ENCODE data around the gene NAT8L. TPM values are rescaled to one million over a fixed set of nuclear protein-coding genes. Genes with fewer than 3 reads are reported as not detected.

NAT8L gene
- total RNA-seq, 1 experiment from 2014 or later = 9.2 TPM

DNA sequence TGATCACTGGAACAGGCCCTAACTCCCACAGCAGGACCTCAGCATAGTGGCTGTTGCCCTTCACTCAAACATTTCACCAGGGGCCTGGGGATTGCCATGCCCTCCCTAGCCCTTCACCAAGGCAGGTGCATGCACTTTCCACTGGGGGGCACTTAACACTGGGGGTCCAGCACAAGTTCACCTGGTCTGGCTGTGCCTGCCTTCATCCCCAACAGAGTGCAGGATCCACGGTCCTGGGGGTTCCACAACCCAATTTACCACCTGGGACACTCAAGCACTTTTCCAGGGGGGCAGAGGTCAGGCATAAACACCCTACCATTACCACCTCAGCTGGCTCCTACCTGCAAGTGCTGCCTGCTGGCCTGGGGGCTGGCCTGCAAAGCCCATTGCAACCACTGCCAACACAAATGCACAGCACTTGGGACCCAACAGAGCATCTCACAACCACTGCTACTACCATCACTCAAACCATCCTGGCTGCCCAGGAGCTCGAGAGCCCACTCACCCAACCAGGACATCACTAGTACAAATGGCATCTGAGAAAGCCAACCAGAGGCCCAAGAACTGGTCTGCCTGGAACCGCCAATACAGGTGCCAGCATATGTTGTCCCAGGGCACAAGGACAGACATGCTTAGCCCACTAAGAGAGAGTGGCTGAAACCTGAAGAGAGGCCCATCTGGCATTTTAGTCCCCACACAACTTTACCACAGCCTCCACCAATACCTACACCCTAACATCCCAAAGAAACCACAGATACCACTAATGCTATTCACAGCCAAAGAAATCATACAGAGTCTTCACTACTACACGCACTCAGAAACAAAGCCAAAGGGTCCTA is 43.1 kb downstream of the NAT8L start:
- BruUV-seq (replicated peaks) = no TSS peak

DNA sequence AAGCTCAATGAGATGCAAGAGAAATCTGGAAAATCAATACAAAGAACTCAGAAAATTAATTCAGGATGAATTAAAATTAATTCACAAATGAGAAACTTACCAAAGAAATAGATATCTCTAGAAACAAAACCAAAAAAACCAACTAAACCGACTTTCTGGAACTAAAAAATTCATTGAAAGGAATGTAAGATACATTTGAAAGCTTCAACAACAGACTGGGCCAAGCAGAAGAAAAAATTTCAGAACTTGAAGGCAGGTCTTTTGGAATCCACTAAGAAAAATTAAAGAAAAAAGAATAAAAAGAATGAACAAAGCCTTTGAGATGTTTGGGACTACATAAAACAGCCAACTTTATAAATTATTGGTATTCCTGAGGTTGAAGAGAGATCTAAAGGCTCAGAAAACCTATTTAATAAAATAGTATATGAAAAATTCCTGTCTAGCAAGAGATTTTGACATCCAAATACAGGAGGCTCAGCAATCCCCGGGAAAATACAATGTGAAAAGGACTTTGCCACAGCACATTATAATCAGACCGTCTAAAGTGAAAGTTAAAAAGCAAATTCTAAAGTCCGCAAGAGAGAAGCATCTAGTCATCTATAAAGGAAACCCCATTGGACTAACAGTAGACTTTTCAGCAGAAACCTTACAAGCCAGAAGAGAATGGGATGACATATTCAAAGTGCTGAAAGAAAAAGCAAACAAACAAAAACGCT is 44.2 kb downstream of the NAT8L start:
- Histone ChIP-seq H3K36me3 (ENCODE audit: control insufficient read depth in 1 of 2, insufficient read depth in 2 of 2, low read length in 2 of 2) (no peaks in the 10 kb centered on the region), H3K4me3 (replicated peaks in 1 of 2; ENCODE audit: low read depth in 1 of 2, low read length in 2 of 2) (no peak overlapping the region), H3K9me2 (ENCODE audit: insufficient read depth) (no peaks in the 10 kb centered on the region), H4K20me1 (ENCODE audit: insufficient read depth) (no peaks in the 10 kb centered on the region), H3K9me3 (ENCODE audit: control insufficient read depth in 1 of 2, insufficient read depth in 1 of 2, low read depth in 1 of 2, low read length in 2 of 2) (peaks cover 7 to 13% of the 10 kb centered on the region in 2 experiments; a peak in 3 of 4 replicates), H2AFZ (ENCODE audit: low read depth, low read length, poor library complexity, severe bottlenecking) (no peak overlapping the region), H3K9ac (ENCODE audit: low read length) (no peak overlapping the region), H3K4me2 (ENCODE audit: low read length) (no peak overlapping the region), H3K27ac (ENCODE audit: low read depth, low read length) (no peak overlapping the region), H3K79me2 (ENCODE audit: insufficient read depth, low read length) (no peaks in the 10 kb centered on the region), H3K27me3 (ENCODE audit: insufficient read depth, low read length) (no peaks in the 10 kb centered on the region), H3K4me1 (ENCODE audit: control insufficient read depth in 1 of 2, insufficient read depth in 2 of 2, low read length in 2 of 2) (no peaks in the 10 kb centered on the region)
- no peak for DNase-seq (ENCODE audit: low read depth, low spot score)
- RAD21 ChIA-PET (ENCODE audit: low non-redundant PET in 1 of 2, low total read pairs in 2 of 2, uncharacterized antibody in 2 of 2, unreplicated experiment in 2 of 2) = no interaction called here
- POLR2A ChIA-PET = no interaction called here
- no TSS peak for BruUV-seq (replicated peaks)
- no peak for ATAC-seq
- intact Hi-C loops (cut with micrococcal nuclease) = no loop called here
- TF ChIP-seq, protein P1, sequence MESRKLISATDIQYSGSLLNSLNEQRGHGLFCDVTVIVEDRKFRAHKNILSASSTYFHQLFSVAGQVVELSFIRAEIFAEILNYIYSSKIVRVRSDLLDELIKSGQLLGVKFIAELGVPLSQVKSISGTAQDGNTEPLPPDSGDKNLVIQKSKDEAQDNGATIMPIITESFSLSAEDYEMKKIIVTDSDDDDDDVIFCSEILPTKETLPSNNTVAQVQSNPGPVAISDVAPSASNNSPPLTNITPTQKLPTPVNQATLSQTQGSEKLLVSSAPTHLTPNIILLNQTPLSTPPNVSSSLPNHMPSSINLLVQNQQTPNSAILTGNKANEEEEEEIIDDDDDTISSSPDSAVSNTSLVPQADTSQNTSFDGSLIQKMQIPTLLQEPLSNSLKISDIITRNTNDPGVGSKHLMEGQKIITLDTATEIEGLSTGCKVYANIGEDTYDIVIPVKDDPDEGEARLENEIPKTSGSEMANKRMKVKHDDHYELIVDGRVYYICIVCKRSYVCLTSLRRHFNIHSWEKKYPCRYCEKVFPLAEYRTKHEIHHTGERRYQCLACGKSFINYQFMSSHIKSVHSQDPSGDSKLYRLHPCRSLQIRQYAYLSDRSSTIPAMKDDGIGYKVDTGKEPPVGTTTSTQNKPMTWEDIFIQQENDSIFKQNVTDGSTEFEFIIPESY (IDR thresholded peaks at IDR 0.05; ENCODE audit: extremely low read depth, insufficient replicate concordance, low read length) = no peak
- TF ChIP-seq EGR1 (IDR thresholded peaks at IDR 0.05; ENCODE audit: low read depth) = no peak
- no peak for TF ChIP-seq TCF7L2 (IDR thresholded peaks at IDR 0.05; ENCODE audit: borderline replicate concordance, extremely low read depth, insufficient read depth, insufficient read length)
- CTCF ChIA-PET = no interaction called here

More for the DNA sequence above, 43.1 kb downstream of the NAT8L start:
- no peak for TF ChIP-seq EZH2phosphoT487 (IDR thresholded peaks at IDR 0.05; ENCODE audit: borderline replicate concordance)
- no peak for TF ChIP-seq TCF7L2 (IDR thresholded peaks at IDR 0.05; ENCODE audit: borderline replicate concordance, extremely low read depth, insufficient read depth, insufficient read length)
- no peak for TF ChIP-seq ZNF274 (IDR thresholded peaks at IDR 0.05; ENCODE audit: low read depth, low read length)
- TF ChIP-seq, protein P2, sequence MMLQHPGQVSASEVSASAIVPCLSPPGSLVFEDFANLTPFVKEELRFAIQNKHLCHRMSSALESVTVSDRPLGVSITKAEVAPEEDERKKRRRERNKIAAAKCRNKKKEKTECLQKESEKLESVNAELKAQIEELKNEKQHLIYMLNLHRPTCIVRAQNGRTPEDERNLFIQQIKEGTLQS (IDR thresholded peaks at IDR 0.05) = no peak
- TF ChIP-seq CBX3 (IDR thresholded peaks at IDR 0.05; ENCODE audit: low read depth) = no peak
- Histone ChIP-seq H3K9me2 (ENCODE audit: insufficient read depth) (no peaks in the 10 kb centered on the region), H3K79me2 (ENCODE audit: insufficient read depth, low read length) (no peaks in the 10 kb centered on the region), H3K27me3 (ENCODE audit: insufficient read depth, low read length) (no peaks in the 10 kb centered on the region), H3K4me3 (replicated peaks in 1 of 2; ENCODE audit: low read depth in 1 of 2, low read length in 2 of 2) (no peak overlapping the region), H2AFZ (ENCODE audit: low read depth, low read length, poor library complexity, severe bottlenecking) (no peak overlapping the region), H3K9me3 (ENCODE audit: control insufficient read depth in 1 of 2, insufficient read depth in 1 of 2, low read depth in 1 of 2, low read length in 2 of 2) (peaks cover 7 to 13% of the 10 kb centered on the region in 2 experiments; a peak in 3 of 4 replicates), H3K27ac (ENCODE audit: low read depth, low read length) (no peak overlapping the region), H3K4me2 (ENCODE audit: low read length) (no peak overlapping the region), H3K36me3 (ENCODE audit: control insufficient read depth in 1 of 2, insufficient read depth in 2 of 2, low read length in 2 of 2) (no peaks in the 10 kb centered on the region), H3K9ac (ENCODE audit: low read length) (no peak overlapping the region), H4K20me1 (ENCODE audit: insufficient read depth) (no peaks in the 10 kb centered on the region), H3K4me1 (ENCODE audit: control insufficient read depth in 1 of 2, insufficient read depth in 2 of 2, low read length in 2 of 2) (no peaks in the 10 kb centered on the region)
- no peak for DNase-seq (ENCODE audit: low read depth, low spot score)
- CTCF ChIA-PET = no interaction called here
- POLR2A ChIA-PET = no interaction called here
- ATAC-seq = no peak
- RAD21 ChIA-PET (ENCODE audit: low non-redundant PET in 1 of 2, low total read pairs in 2 of 2, uncharacterized antibody in 2 of 2, unreplicated experiment in 2 of 2) = no interaction called here
- intact Hi-C loops (cut with micrococcal nuclease) = no loop called here
